DMS79 treated with DMSO at 0.1 percent for 48 hours (cell line): ENCODE measurements around the gene ZFYVE27.
"Not testable (repeated sequence)": the region's sequence is repeated elsewhere in the genome, so short reads cannot be mapped to it uniquely, and the experiment has no call there.

ENCODE experiments used
- DNase-seq: peaks from one replicate; lab custom pipeline; 2025; lab: John Stamatoyannopoulos, UW

The ZFYVE27 gene, protein sequence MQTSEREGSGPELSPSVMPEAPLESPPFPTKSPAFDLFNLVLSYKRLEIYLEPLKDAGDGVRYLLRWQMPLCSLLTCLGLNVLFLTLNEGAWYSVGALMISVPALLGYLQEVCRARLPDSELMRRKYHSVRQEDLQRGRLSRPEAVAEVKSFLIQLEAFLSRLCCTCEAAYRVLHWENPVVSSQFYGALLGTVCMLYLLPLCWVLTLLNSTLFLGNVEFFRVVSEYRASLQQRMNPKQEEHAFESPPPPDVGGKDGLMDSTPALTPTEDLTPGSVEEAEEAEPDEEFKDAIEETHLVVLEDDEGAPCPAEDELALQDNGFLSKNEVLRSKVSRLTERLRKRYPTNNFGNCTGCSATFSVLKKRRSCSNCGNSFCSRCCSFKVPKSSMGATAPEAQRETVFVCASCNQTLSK

DNA sequence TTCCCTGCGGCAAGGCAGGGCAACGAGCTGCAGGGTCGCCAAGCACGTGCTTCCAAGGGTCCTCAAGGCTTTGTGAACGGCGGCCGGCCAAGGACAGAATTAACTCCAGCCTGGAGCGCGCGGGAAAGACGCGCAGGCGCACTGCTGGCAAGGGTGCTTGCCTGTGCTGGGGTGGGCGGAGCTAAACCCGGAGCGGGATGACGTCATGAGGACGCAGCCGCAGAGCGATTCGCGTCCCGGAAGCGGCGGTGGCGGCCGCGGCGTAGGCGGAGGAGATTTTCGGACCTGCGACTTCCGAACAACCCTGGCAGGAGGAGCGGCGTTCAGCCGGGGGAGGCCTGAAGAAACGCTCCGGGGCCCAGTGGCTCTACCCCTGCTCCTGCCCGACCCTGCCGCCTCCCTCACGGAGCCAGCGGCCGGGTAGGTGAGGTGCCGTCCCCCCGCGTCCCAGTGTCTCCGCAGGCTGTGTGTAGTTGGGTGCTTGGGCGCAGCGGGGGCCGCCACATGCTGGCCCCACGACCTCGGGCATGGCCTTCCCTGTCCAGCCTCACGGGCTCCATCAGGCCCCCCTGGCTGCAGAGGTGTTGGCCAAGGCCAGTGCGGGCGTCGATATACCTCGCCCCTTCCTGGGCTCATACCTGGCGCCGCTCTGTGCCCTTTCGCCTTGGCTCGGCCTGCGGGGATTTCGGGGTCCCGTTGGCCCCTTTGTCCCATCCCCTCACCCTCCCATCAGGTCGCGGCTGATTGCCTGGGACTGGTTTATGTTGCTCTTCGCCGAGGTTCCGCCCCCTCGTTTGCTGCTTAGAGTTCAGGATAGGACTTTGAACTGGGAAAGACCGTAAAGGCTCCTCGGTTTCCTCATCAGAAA is at the start of gene ZFYVE27:
TSS of gene ZFYVE27 (plus strand) at position 227 of the 868 bp plus-strand sequence. CDS start 1,350 bp downstream, outside the sequence.
- peak; percentile 66 for DNase-seq

DNA sequence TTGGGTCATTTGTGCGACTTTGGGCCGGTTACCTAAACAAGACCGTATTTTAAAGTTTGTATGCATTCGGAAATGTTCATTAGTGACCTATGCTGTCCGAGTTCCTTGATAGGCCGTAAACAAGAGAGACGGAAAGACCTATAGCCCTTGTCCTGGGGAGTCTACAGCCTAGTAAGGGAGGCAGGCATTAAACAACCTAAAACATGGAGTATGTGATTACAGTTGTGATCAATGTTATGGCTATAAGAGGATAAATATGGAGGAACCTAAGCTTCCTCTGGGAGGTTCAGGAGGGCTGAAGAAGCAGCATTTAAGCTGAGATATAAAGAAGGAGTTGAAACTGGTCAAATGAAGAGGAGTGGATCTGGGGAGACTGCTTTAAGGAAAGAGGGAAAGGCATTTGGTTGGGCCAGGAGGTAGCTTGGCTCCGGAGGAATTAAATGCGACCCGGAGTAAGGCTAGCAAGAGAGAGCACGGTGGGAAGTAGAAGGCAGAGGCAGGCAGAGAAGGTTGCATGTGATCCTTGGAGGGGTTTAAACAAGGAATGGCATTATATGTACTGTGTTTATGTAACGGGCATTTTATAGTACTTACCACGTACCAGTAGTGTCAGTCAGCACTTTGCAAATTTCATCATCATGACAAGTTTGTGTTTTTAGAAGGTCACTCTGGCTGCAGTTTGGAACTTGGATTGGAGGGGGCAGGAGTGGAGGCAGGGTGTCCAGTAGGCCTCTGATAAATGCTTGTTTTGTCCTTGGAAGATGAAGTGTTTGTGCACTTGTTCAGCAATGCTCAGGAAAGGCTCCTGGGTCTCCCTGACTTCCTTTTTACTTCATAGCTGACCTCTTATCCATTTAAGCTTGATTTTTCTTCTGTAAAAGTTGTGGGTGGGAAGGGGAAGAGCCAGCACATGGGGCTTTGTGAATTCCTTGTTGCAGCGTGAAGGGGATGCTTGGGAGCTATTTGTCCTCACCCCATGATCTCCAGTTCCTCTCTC is 48.8 kb upstream of the ZFYVE27 start:
- DNase-seq: no peak

DNA sequence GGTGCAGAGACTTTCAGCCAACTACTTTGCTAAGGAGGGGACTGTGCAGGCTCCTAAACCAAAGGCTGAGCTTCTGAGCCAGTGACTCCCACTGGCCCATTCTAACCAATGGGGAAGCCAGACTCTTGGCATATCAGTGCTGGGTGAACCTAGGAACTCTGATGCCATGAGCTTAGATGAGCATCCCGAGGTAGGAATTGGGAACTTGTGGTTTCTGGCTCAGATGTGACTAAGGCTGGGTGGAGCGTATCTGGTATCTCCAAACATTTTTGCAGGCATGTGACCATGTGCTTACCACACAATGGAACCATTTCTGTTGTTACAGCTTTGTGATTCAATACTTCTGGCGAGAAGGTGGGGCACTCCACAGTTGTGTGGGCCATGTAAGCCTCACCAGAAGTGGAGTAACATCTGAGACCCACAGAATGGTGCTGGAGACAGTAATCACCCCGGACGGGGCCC is 47.3 kb upstream of the ZFYVE27 start:
- DNase-seq: no peak

DNA sequence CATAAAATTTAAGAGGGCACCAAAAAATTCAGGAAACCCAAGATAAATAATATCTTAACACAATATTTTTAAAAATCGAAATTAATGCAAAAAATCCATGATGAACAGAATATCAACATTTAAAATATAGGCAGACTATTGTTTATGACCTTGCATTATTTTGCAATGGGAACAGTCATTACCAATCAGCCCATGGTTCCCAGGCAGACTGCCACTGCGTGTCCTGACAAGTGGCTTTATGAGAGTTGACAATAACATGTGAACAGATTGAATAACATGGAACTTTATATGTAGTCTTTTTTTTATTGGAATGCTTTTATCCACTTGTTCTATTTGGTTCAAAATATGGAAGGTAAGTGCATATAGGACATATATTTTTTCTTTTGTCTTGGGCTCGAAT is 46.8 kb upstream of the ZFYVE27 start:
- DNase-seq: no peak

DNA sequence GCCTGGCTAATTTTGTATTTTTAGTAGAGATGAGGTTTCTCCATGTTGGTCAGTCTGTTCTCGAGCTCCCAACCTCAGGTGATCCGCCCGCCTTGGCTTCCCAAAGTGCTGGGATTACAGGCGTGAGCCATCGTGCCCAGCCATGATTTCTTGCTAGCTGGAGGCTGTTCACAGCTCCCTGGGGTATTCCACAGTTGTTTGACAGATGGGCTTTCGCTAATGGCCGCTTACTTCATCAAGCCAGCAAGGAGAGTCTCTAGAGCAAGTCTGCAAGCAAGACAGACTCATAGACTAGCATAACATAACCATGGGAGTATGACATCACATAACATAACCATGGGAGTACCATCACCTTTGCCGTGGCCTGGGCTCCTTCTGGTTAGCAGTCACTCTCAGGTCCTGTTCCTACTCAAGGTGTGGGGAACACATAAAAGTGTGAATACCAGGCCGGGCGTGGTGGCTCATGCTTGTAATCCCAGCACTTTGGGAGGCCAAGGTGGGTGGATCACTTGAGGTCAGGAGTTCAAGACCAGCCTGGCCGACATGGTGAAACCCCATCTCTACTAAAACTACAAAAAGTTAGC is 38.8 kb upstream of the ZFYVE27 start:
- DNase-seq: not testable (repeated sequence)

DNA sequence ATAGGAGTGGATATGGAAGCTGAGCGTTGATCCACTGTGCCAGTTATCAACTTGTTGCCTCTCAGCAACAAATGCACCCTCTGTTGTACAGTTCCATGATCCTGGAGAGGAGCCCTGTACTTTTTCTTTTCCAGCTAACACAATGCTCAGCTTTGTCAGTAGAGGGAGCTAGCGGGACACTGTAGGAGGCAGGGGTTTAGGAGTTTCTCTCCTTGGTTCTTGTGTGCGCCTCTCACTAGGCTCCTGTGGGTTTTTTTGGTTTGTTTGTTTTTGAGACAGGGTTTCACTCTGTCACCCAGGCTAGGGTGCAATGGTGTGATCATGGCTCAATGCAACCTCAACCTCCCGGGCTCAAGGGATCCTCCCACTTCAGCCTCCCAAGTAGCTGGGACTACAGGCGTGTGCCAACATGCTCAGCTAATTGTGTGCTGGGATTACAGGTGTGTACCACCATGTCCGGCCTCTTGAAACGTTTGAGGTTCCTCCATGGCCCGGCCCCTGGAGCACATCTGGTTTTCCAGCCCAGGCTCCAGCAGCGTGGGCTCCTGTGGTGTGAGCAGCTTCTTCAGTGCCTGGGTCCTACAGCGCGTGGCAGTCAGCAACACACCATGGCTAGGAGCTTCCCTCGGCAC is 35.4 kb upstream of the ZFYVE27 start:
- peak; percentile 48 for DNase-seq

DNA sequence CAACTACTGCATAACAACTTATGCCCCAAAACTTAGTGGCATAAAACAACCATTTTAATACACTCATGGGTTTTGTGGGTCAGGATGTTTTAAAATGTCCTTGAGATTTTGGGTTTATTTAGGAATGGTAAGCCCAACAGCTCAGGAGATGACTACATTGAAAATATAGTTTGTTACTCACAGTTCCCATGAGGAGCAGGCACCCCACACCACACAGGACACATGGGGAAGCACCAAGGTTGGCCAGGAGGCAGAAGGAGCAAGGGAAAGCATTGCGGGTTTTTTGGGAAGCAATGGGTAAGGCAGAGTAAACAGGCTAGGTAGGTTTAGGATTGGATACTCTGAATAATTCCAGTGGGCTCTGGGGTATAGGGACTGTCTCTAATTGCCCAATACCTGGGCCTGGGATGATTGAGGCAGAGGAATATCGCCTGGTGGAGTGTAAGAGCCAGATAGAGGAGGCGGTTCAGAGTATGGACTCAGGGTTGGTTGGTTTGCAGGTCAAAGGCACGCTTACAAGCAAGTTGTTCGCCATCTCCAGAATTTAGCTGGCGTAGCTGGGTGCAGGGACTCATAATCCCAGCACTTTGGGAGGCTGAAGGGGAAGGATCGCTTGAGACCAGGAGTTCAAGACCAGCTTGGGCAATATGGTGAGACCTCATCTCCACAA is 33.4 kb upstream of the ZFYVE27 start:
- no peak for DNase-seq

DNA sequence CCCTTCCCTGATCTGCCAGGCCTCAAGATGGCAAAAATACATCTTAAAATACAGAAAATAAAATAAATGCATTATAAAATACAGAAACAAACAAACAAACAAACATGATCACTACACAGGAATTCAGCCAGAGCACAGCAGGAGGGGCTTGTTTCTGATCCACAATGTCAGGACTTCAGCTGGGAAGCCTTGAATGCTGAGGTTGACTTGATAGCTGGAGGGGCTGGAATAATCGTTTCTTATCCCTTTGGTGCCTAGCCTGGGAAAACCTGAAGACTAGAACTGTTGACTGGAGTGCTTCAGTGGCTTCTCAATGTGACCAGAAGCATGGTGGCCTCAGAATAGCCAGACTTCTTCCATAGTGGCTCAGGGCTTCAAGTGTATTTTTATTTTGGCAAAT is 32.6 kb upstream of the ZFYVE27 start:
- no peak for DNase-seq

DNA sequence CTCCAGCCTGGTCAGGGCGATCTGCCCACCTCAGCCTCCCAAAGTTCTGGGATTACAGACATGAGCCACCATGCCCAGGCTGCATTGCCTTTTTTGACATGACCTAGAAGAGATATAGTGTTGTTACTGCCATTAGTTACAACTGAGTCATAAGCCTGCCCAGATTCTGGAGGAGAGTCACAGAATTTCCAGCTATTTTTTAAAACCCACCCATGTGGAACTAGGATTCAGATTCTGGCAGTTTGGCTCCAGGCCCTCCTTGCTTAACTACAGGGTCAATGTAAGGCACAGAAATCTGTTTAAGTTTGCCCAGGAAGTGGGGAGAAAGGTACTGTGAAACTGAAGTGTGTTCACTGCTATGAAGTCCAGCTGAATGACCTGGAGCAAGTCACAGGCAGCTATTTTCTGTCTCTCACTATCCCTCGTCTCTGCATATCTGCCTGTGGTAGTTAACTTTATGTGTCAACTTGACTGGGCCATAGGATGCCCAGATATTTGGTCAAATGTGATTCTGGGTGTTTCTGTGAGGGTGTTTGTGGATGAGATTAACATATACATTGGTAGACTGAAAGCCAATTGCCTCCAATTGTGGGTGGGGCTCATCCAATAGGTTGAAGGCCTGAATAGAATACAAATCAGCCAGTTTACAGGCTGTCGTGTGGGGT is 31.8 kb upstream of the ZFYVE27 start:
- no peak for DNase-seq

DNA sequence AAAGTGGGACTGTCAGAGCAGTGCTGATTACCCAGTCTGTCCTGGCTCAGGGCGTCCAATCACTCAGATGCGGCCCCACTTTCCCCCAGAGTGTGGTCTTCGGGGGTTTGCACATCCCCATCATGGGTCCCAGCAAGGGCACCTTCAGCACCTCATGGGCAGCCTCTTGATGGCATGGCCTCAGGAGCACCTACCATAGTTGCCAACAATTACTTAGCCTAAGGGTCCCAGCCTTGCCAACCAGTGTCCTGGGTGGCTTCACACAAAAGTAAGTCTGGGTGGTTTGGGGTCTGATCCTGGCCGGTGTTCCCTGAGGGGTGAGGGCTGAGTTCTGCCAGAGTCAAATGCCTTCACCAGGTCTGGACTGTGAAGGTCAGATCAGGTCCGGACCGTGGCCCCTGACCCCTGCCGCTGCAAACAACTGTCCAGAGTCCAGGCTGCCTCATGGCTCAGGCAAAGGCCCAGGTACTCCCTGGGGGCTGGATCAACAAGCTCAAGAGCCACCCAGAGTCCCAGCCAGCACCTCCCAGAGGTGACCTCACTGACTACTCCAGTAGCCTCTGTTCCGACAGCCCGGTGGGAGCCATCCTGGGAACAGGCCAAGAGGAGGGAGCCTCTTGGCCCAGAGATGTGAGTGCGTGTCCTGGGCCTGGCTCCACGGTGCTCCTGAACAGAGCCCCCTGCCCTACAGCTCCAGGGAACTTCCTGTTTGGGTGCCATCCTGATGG is 29.6 kb upstream of the ZFYVE27 start:
- no peak for DNase-seq

DNA sequence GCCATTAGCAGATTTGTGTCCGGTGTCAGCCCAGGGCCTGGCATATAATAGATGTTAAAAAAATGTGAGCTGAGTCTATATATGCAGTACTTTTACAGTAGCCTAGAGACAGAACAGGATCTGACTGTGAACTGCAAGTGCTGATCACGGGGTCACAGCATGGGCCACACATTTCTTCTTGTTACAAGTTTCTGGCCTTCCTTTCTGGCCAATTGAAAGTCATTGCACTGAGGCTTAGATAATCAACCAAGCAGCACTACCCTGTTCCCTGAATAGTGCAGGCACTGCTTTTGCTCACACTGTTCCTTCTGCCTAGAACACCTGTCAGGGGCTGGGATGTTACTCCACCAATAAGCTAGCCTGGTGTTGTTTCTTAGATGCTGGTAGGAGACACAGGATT is 28.8 kb upstream of the ZFYVE27 start:
- DNase-seq: no peak

DNA sequence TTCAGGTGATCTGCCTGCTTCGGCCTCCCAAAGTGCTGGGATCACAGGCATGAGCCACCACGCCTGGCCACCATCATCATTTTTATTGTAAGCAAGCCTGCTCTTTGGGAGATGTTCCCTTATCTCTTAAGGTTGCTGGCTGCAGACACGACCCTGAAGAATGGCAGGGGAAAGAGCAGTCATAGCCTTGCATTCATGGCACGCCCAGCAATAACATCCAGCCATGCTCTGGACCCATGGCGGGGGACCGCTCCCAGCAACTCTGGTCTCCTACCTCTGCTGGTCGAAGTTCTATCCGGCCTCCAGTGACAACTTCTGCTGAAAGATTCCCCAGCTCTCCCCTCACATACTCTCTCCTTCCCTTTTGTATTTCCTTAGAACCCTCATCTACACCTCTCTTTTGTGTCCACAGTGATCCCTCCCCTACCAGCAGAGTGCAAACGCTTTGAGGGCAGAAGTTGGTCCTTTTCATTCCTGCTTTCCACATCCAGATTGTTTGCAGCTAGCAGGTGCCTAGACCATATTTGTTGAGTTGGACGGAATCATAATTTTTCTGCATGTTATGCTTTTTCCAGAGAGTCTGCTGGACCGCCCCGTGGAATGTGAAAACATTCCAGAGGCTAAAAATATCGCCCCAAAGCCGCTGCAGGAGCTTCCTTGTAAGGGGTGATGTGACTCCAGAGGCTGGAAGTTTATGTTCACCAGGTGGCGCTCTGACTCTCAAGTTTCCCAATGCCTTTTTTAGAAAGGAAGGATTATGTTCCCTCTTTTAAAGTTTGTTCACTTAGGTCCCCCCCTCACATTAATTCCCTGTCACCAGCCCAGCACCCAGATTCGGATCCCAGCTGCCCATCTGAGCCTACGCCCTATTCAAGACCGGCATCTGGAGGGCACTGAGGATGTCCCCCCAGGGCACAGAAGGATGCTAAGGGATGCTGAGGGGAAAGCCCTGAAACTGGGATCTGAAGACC is 27.7 kb upstream of the ZFYVE27 start:
- peak; percentile 4 for DNase-seq

DNA sequence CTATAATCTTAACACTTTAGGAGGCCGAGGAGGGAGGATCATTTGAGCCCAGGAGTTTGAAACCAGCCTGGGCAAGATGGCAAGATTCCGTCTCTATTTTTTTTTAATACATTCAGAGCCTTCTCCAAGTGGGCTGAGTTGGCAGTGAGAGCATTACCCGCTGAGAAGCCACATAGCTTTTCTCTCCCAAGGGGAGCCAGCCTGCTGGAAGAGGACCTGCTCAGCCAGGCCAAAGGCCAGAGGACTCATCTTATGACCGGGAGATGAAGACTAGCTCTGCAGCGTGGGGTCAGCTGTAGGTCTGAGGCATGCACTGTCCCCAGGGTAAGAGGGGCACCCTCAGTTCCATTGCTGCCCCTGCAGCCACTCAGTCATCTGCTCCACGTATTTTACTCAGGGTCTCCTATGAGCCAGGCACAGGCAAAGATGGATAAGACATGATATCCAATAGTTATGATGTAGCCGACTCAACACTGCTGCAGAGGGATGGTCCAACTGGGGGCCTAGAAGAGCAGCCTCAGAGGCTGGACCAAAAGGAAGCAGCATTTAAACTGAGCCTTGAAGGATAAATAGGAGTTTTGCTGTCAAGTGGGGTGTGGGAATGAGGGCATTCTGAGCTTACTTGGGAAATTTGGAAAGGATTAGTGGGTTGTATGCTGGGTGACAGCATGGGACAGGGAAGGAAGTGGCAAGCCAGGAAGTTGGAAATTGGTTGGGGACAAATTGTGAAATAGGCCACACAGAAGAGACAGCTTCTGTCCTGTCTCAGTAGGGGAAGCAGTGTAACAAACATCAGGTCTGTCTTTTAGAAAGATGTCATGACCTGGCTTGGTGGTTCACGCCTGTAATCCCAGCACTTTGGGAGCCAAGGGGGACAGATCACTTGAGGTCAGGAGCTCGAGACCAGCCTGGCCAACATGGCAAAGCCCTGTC is 25.0 kb upstream of the ZFYVE27 start:
- DNase-seq: no peak

DNA sequence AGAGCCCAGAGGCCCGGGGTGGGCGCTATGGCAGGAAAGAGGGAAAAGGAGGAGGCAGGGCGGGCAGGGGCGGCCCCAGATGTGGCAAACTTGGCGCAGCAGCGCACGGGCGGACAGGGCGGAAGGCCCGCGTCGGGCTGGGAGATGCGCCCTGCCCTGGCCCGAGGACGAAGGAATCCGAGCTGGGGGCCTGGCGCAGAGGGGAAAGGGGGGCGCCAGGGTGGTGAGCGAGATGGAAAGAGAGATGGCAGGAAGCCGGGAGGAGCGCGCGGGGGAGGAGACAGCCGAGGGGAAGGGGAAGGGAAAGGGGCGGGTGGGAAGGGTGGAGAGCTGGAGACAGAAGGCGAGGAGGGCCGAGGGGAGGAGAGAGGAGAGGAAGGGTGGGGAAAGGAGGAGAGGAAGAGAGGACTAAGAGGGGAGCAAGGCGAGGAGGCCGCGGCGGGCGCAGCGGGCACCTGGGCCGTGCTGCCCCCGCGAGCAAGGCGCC is 23.5 kb upstream of the ZFYVE27 start, which contains the start of gene MARVELD1:
TSS of gene MARVELD1 (plus strand) at position 392 of the 487 bp plus-strand sequence. CDS start 147 bp downstream, outside the sequence.
- peak; percentile 13 for DNase-seq

DNA sequence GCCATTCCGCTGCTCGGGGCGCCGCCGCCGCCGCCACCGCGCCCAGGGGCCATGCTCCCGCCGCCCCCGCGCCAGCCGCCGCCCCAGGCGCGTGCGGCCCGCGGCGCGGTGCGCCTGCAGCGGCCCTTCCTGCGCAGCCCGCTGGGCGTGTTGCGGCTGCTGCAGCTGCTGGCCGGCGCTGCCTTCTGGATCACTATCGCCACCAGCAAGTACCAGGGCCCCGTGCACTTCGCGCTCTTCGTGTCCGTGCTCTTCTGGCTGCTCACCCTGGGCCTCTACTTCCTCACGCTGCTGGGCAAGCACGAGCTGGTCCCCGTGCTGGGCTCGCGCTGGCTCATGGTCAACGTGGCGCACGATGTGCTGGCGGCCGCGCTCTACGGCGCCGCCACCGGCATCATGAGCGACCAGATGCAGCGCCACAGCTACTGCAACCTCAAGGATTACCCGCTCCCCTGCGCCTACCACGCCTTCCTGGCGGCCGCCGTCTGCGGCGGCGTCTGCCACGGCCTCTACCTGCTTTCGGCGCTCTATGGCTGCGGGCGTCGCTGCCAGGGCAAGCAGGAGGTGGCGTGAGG is 23.0 kb upstream of the ZFYVE27 start:
- peak; percentile 32 for DNase-seq
